GM21825 (cell line): Measurements from ENCODE around the gene SDCBP2.

Experiments used
- ATAC-seq: cut with Tn5 transposase; IDR thresholded peaks from one replicate; pipeline ENCODE4 v1.9.1; 2021; ENCODE audit warnings: mild to moderate bottlenecking, moderate library complexity; ENCODE audit not compliant: unreplicated experiment

Gene SDCBP2

DNA sequence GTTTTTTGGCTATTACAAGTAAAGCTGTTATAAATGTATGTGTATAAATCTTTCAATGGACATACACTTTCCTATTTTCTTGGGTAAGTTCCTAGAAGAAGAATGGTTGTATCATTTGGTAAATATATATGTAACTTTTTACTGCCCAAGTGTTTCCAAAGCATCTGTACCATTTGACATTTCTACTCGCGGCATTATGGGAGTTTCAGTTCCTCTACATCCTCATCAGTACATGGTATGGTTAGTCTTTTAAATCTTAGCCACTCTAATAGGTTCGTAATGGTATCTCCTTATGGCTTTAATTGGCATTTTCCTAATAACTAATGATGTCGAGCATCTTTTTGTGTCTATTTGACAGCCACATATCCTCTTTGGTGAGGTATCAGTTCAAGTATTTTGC is 49.9 kb downstream of the SDCBP2 start:
- no peak for ATAC-seq

GRCh38 chr20:1277529-1278322 is 51.2 kb downstream of the SDCBP2 start:
- ATAC-seq = no peak

DNA sequence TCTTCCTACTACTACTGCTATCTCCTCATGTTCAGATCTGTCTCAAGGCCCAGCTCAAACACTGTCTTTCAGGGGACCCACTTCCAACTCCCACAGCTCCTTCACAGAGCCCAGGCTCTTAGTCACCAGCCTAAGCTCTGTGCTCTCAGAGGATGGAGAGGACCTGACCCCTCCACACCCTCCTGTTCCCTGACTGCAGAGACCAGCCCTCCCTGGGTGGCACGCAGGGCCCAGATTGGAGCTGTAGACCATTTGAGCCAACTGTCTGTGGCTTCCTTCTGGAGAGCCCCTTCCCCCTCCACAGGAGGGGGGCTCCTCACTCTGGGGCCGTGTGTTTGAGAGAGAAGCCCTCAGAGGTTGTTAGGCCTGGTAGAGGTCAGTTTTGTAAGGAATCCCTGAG is 53.0 kb downstream of the SDCBP2 start:
- no peak for ATAC-seq

DNA sequence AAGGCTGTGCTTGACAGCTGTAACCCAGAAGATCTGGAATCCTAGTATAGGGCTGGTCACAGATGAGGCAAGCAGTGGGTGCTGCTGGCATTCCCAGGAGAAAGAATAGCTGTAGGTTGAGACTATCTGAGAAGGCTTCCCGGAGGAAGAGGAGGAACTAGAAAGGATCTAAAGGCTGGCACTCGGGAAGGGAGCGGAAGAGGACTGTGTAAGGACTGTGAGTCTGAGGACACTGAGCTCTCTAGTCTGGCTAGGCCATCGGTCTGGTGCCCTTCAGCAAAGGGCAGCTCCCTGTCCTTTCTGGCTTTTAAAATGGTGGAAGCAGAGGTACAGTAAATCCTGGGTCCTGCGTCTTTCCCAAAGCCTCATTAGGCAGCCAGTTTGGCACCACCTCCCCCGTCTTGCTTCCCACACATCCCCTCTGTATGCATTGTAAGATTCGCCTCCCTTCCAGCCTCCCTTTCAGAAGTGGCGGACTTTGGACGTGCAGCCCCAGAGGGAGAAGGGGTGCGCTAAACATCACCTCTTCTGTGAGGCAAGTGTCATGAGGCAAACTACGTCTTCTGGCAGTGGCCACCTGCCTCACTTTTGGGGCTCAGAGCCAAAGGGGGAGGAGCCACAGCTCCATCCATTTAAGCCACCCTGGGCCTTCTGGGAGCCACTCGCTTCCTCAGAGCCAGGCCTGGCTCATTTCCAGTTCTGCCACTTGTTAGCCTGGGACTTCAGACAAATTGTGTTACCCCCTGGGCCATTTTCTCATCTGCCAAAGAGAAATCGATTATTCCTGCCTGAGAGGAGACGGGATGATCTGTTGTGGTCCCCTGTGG is 54.2 kb downstream of the SDCBP2 start:
- ATAC-seq = no peak

- no peak for ATAC-seq
Observed at GRCh38 chr20:1273366-1273765, 55.6 kb downstream of the SDCBP2 start.

DNA sequence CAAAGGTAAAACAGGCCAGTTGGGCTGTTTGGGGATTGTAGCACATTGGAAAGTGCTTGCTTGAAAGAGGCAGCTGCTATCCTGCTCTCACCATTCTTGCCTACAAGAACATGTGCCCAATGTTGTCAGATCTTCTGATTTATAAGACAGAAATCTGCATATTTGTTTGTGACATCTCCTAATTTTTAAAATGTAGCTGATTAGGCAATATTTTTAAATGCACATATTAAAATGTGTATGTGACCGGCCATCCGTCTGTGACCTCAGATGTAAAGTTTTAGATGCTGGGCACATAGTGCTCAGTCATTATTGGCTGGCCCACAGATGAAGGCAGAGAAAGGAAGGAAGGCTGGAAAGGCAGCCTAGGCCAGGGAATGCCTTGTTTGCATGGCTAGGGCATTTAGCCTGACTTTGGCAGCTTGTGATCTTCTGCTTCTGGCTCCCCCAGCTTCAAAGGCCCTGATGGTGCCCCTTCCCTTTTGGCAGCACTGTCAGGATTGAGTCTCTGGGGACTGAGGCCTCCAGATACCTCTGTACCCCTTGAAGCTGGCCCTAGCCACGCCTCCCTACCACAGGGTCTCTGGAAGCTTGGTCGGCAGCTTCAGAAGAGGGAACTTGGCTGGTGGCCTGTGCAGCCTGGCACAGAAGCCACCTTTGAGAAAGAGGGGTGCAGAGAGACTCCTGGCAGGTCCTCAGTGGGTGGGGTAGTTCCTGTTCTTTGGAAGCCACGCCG is 56.4 kb downstream of the SDCBP2 start:
- no peak for ATAC-seq

- ATAC-seq = no peak
Observed at GRCh38 chr20:1269850-1270249, 59.1 kb downstream of the SDCBP2 start.

GRCh38 chr20:1269235-1269634 is 59.7 kb downstream of the SDCBP2 start:
- ATAC-seq = no peak

DNA sequence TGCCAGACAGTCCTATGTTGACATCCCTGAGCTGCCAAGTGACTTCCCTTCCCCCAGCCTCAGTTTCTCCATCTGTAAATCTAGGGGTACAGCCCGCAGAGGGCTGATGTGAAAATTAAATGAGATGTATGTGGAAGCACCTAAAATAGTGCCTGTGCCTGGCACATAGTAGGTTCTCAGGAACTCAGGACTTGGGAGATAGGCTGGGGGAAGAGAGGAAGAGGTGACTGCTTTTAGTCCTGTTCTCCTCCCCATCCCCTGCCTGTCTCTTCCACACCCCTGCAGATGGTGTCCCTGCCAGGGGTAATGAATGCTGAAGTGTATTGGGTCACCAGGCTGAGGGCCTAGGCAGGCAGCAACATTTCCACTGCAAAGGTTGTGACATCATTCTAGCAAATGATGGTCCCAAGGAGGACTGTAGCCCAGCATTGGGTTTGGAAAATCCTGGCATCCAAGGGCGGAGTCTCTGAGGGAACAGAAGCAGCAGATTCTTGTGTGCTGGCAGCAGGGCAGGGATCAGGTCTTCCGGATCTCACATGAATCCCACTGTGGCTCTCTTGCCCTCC is 61.0 kb downstream of the SDCBP2 start:
- no peak for ATAC-seq

- no peak for ATAC-seq
Observed at GRCh38 chr20:1267161-1267560, 61.8 kb downstream of the SDCBP2 start.

DNA sequence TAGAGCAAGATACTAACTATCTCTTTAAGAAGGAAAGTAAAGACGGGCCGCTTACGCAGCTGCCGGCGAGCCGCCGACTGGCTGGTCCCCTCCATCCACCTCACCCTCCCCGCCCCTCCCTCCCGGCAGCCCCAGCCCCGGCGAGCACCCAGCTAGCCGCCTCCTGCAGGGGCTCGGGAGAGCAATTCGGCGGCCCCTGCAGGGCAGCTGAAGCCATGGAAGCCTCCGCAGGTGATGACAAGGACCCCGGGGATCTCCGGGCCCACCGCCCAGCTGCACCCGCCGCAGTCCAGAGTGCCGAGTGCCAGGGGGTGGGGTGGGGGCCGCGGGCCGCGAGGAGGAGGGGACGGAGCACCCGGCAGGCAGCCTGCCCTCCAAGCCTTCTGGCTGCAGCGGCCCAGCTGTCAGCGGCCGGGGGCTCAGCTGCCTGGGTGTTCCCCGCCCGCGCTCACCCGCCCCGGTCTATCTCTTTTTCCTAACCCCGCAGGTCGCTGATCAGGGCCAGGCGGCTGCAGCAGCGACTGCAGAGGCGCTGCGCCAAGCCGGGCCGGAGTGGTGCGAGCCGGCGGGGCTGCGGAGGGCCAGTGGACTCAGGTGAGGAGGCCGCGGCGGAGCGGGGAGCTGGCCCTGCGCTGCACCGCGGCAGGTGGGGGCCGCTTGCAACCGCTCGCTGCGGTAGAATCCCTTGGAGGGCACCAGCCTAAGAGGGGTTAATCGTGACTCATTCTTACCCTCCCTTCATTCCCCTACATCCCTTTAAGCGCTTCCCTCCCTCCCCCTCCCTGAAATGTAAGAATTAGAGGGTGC is 62.6 kb downstream of the SDCBP2 start, which contains the start of gene SNPH:
TSS of gene SNPH (plus strand) at position 128 of the 807 bp plus-strand sequence. CDS start 29,946 bp downstream, outside the sequence.
- ATAC-seq = no peak

DNA sequence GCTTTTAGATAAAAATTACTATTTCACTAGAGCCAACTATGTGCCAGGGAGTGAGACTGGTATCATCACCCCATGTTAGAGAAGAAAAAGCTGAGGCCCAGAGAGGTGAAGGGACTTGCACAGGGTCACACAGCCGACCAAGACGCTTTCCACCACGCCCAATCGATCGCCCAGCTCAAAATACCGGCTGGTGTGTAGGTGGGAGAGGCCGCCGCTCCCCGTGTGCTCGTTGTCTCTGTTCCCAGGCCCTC is 63.1 kb downstream of the SDCBP2 start:
- ATAC-seq = no peak

DNA sequence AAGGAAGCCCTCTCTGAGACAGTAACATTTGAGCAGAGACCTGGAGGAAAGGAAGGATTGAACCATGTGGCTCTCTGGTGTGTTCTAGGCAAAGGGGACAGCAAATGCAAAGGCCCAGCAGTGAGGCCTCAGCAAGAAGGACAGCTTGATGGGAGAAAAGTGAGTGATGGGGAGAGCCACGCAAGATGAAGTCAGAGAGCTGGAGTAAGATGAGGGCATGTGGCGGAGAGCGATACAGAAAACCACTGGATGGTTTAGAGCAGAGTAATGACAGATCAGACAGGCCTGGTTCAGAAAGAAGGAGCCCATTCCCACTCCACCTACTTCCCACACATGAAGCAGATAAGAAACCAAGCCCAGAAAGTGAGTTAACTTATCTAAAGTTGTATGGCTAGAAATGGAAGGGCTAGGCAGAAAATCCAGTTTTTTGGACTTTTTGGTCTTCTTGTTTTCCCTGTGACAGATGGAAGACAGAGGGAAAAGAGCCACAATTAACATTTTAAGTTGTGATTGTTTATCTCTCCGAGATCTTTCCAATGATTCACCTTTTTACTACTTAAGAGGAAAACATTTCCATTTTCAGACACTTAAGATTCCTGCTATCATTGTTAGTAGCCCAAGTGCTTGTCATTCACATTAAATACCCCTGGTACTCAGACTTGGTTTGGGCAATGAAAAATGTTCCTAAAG is 63.6 kb downstream of the SDCBP2 start:
- no peak for ATAC-seq

DNA sequence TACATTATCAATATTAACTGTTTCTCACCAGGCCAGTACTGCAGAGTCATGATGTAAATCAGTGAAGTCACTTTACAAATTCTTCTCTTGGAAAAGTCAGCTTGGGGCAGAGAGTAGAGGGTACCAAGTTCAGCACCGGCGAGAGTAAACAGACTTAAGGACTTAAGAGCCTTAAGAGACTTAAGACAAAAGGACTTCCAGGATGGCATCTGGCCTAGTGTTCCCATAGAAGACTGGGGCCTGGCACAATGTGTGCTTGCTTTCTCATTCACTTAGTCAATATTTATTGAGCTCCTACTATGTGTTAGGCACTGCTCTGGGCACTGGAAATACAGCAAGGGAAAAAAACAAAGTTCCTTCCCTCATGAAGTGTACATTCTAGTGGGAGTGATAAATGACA is 64.2 kb downstream of the SDCBP2 start:
- no peak for ATAC-seq

- ATAC-seq = no peak
Observed at GRCh38 chr20:1263853-1264252, 65.1 kb downstream of the SDCBP2 start.
